Panc1 (cell line): Measurements from ENCODE around the gene WDR49.

Source experiments
- CTCF ChIP-seq: fragments of 450-650 bp; IDR thresholded peaks from 2 replicates; pipeline ENCODE4 v1.5.1; 2017; ENCODE audit warnings: mild to moderate bottlenecking
- POLR2AphosphoS5 ChIP-seq: IDR thresholded peaks from 2 replicates; pipeline ENCODE4 v1.6.1; 2012; ENCODE audit warnings: mild to moderate bottlenecking, low read depth, low read length, moderate library complexity
- REST ChIP-seq, 2 experiments: IDR thresholded peaks; 2 replicates each; pipeline ENCODE4 v1.6.1; 2011 to 2012; ENCODE audit warnings: low read depth in 2 of 2, control low read depth in 1 of 2, low read length in 1 of 2, mild to moderate bottlenecking in 1 of 2, moderate library complexity in 1 of 2; ENCODE audit not compliant: insufficient read depth in 1 of 2

- TF ChIP-seq CTCF (no peak), POLR2AphosphoS5 (no peak), REST (IDR thresholded peaks at IDR 0.05; ENCODE audit: insufficient read depth in 1 of 2, low read depth in 2 of 2, low read length in 1 of 2) (no peak)
These were observed 133.3 kb downstream of the WDR49 start for GRCh38 chr3:167520266-167521005.
